Psoas muscle (tissue), 8 donors: ENCODE measurements around the gene CCDC15. TPM values are rescaled to one million over a fixed set of nuclear protein-coding genes. Genes with fewer than 3 reads are reported as not detected.
"Not testable (repeated sequence)": the region's sequence is repeated elsewhere in the genome, so short reads cannot be mapped to it uniquely, and the experiment has no call there.

ENCODE experiments used
- ATAC-seq, 4 donors: fragments of 200-7000 bp; cut with Tn5 transposase; one replicate each; pipeline ENCODE4 v1.9.1; 2020; ENCODE audit warnings: moderate library complexity in 3 of 4, mild to moderate bottlenecking in 2 of 4
- DNase-seq, 2 donors: peaks; one replicate each; pipeline ENCODE4 v3.0.0-alpha.2; 2020
- H3K27ac ChIP-seq: fragments of 200-600 bp; one replicate; pipeline ENCODE4 v1.8.0; 2022
- H3K27me3 ChIP-seq, 3 donors: fragments of 200-600 bp in 1 of 3; one replicate each; pipeline versions ENCODE4 v1.6.1 to v1.8.0; 2013 to 2022; ENCODE audit warnings: low read length in 2 of 3, mild to moderate bottlenecking in 2 of 3, moderate library complexity in 1 of 3; ENCODE audit not compliant: insufficient read depth in 3 of 3
- H3K36me3 ChIP-seq, 2 donors: fragments of 200-600 bp in 1 of 2; one replicate each; pipeline versions ENCODE4 v1.6.1 to v1.8.0; 2013 to 2022; ENCODE audit warnings: low read depth in 1 of 2, mild to moderate bottlenecking in 1 of 2, moderate library complexity in 1 of 2; ENCODE audit not compliant: insufficient read depth in 1 of 2
- H3K4me1 ChIP-seq: fragments of 200-600 bp; one replicate; pipeline ENCODE4 v1.8.0; 2022
- H3K4me3 ChIP-seq: fragments of 200-600 bp; one replicate; pipeline ENCODE4 v1.8.0; 2022; ENCODE audit warnings: mild to moderate bottlenecking
- H3K9me3 ChIP-seq: fragments of 200-600 bp; one replicate; pipeline ENCODE4 v1.8.0; 2022
- CTCF ChIP-seq: fragments of 200-600 bp; IDR thresholded peaks from one replicate; pipeline ENCODE4 v1.8.0; 2022; ENCODE audit warnings: antibody characterized with exemption
- WGBS, 3 donors: extraction: QIAGEN DNeasy Blood & Tissue Kit; methylation state at CpG; one replicate each; pipeline versions ENCODE4 v1.1.6 to v1.1.7; 2013; 5-methylcytosine and 5-hydroxymethylcytosine counted together
- intact Hi-C, 2 donors: fragments of 100-400 bp; cut with DNase I; formaldehyde crosslinking; loops; one replicate each; pipeline versions ENCODE4 v1.11.0 to v1.14.2; 2022
- polyA plus RNA-seq, 3 donors: library from polyadenylated mRNA; stranded (reverse); fragments of 200-250 nt; gene quantifications; one replicate each; pipeline ENCODE4 v1.2.3, GENCODE V29; 2013
- total RNA-seq, 4 donors: library from RNA; stranded (reverse); fragmentation: NEBNext Ultra II Directional in 2 of 4; extraction: Animal tissue kit (Norgen Biotek cat#: 25700) in 2 of 4; gene quantifications; one replicate each; pipeline versions ENCODE4 v1.2.1 to v1.2.4, GENCODE V29; 2021 to 2023
- donor health status: healthy with polysubstance abuse.
- donor health status: DM: no; HTN: no; CAD: no; lungs with moderate emphysema.
- donor health status: Bipolar disorder and iron deficiency.
- donor health status: healthy.
- donor health status: DM: yes; HTN: yes; CAD: no.
- donor health status: DM: no; HTN: no; CAD: no.
- donor health status: DM: no; HTN: no; CAD: no.
- donor health status: DM: yes; HTN: yes; CAD: no.

Gene CCDC15
- total and polyA plus RNA-seq, 7 donors, result 0.03 to 0.42 (median 0.22) TPM

- Histone ChIP-seq H3K9me3 (no peaks in the 10 kb centered on the region), H3K4me1 (no peaks in the 10 kb centered on the region), H3K27ac (no peak overlapping the region), H3K27me3 (no peaks in the 10 kb centered on the region), H3K36me3 (no peaks in the 10 kb centered on the region), H3K4me3 (no peak overlapping the region)
- DNase-seq, result no peak
- no peak for ATAC-seq
- no peak for TF ChIP-seq CTCF
- intact Hi-C loops, result no loop called here
These were observed 68.5 kb downstream of the CCDC15 start for GRCh38 chr11:125022551-125022950.

GRCh38 chr11:125025968-125026367 is 72.0 kb downstream of the CCDC15 start:
- Histone ChIP-seq H3K36me3 (no peaks in the 10 kb centered on the region), H3K9me3 (no peaks in the 10 kb centered on the region), H3K27ac (no peak overlapping the region), H3K4me3 (no peak overlapping the region), H3K27me3 (peaks cover 0 to 2% (median 0%) of the 10 kb centered on the region in 3 donors), H3K4me1 (no peaks in the 10 kb centered on the region)
- WGBS, 3 donors, result 75 to 83% (median 81%) methylated on average over 2 of the region's 2 CpGs
- TF ChIP-seq CTCF, result no peak
- no peak for DNase-seq
- no peak for ATAC-seq
- intact Hi-C loops, result no loop called here

GRCh38 chr11:125029431-125029830 is 75.4 kb downstream of the CCDC15 start:
- intact Hi-C loops, H3K27ac ChIP-seq, H3K9me3 ChIP-seq, H3K4me3 ChIP-seq, H3K36me3 ChIP-seq, H3K4me1 ChIP-seq, ATAC-seq, DNase-seq, H3K27me3 ChIP-seq: not testable (repeated sequence)
- 92 to 96% (median 92%) methylated on average over 1 of the region's 1 CpG for WGBS, 3 donors

- DNase-seq, result no peak
- intact Hi-C loops, result no loop called here
- Histone ChIP-seq H3K27ac (no peak overlapping the region), H3K4me1 (no peaks in the 10 kb centered on the region), H3K4me3 (no peak overlapping the region), H3K9me3 (no peaks in the 10 kb centered on the region), H3K36me3 (no peaks in the 10 kb centered on the region), H3K27me3 (no peaks in the 10 kb centered on the region)
- no peak for ATAC-seq
- no peak for TF ChIP-seq CTCF
- 59 to 77% (median 72%) methylated on average over 1 of the region's 1 CpG for WGBS, 3 donors
These were observed 82.9 kb downstream of the CCDC15 start for GRCh38 chr11:125036933-125037332.

- Histone ChIP-seq H3K4me1 (no peaks in the 10 kb centered on the region), H3K27ac (no peak overlapping the region), H3K9me3 (no peaks in the 10 kb centered on the region), H3K27me3 (no peaks in the 10 kb centered on the region), H3K36me3 (no peaks in the 10 kb centered on the region), H3K4me3 (no peak overlapping the region)
- DNase-seq (no peak), ATAC-seq (no peak)
- 93 to 96% (median 95%) methylated on average over 4 of the region's 4 CpGs for WGBS, 3 donors
- TF ChIP-seq CTCF, result no peak
- intact Hi-C loops, result no loop called here
These were observed 95.3 kb downstream of the CCDC15 start for GRCh38 chr11:125049164-125049792.
